Measurements from ENCODE around the gene LINC00237.

GRCh38 chr20:21114584-21114983 is 8.4 kb upstream of the LINC00237 start:
- TF ChIP-seq CTCF (IDR thresholded peaks at IDR 0.05; ENCODE audit: low read depth, low read length) (no peak), EZH2phosphoT487 (IDR thresholded peaks at IDR 0.05; ENCODE audit: low read depth) (no peak)

Data from OCI-LY3 (cell line).